NCI-H2081 (cell line): ENCODE measurements around the gene PPP2R2C.

Experiments used
- DNase-seq, 2 experiments: peaks; one replicate each; lab custom pipeline; 2025; lab: John Stamatoyannopoulos, UW

The PPP2R2C gene

GRCh38 chr4:6401797-6402196 is 70.6 kb downstream of the PPP2R2C start:
- no peak for DNase-seq

GRCh38 chr4:6396696-6397236 is 75.6 kb downstream of the PPP2R2C start:
- DNase-seq: no peak

GRCh38 chr4:6395466-6396228 is 76.8 kb downstream of the PPP2R2C start:
- DNase-seq: no peak

DNA sequence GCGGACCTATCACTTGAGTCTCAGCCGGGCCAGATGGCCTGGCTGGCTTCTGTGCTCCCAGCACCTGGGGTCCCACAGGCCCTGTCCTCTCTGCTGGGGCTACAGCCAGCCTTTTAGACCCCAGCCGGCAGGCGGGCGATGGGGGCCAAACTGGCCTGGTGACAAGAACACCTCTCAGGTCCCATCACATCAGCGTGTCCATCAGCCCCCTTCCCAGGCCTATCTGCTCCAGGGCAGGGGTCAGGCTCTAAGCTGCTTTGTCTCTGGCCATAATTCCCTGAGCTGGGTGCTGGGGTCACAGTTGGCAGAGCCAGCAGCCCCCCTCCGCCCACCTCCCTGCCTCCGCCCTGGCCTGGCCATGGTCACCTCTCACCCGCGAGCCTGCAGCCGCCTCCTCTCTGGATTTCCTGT is 77.7 kb downstream of the PPP2R2C start:
- no peak for DNase-seq

DNA sequence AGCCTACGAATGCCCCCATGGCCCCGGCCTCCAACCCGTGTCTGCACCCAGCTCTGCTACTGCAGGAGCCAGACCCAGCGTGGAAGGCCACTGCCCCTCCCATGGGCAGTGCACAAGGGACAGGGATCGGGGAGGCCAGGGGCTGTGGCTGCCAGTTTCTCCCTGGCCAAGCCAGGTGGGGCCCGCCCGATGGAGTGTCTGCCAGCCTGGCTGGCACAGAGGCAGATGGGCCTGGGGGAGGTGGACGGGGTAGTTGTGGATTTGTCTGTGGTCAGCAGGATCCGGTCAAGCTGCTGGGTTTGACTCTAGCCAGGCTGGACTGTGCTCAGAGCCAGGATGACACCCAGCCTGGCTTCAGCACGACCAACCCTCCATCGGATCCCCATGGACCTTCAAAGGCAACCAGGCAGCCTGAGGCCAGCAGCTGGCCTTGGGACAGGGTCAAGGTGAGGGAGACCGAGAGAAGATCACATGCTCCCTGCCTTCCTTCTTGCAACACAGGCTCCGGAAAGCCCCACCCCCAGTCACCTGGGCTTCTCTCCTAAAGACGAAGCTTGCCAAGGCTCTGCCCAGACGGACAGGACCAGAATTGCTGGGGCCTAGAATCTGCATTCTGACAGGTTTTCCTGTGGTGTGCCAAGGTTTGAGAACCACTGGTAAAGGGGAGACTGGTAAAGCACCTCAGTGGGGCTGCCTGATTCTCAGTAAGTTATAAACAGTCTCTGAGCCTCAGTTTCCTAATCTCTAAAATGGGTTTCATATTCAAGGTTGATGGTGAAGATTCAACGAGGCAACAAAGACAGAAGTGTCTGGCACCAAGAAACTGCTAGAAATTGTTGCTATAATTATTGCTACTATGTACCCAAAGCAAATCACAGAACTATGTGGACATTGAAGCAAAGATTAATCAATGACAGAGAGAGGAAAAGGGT is 78.6 kb downstream of the PPP2R2C start:
- no peak for DNase-seq

GRCh38 chr4:6393066-6393465 is 79.3 kb downstream of the PPP2R2C start:
- DNase-seq: no peak

GRCh38 chr4:6392407-6392806 is 80.0 kb downstream of the PPP2R2C start:
- DNase-seq: no peak

DNA sequence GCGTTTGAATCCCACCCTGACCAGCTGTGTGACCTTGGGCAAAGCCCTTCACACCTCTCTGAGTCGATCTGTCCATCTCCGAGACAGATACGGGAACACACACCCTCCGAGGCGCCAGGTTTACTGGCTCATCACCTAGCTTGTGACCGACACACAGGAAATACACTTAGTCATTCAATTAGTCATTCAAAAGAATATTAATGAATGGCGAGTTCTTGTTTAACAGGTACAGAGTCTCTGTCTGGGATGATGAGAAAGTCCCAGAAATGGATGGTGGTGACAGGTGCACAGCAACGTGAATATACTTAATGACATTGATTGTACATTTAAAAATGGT is 80.6 kb downstream of the PPP2R2C start:
- no peak for DNase-seq

DNA sequence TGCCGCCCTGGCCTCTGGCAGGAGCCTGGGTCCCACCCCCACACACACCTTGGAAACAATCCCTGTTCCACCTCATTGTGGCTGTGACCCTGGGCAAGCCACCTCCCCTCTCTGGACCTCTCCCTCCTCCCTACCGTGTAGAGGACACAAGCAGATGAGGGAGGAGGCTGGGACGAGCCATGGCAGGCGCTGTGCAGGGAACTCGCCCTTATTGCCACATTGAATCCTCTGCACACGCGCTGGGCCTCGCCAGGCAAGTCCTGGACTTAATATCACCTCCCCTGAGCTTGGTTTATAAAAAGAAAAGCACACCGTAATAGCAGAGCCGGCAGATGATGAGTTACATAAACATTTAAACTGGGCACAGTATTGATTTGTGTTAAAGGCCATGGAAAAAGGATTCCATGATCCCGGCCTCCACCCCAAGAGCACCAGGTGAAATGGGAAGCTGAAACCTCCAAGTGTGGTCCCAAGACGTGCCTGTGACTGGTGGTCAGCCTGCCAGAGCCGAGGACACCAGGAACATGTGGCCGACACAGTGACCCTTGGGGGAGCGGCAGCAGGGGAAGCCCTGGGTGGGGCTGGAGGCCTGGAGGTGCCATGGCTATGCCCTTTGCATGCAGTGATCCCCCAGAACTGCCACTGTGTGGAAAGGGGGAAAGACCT is 81.1 kb downstream of the PPP2R2C start:
- no peak for DNase-seq

DNA sequence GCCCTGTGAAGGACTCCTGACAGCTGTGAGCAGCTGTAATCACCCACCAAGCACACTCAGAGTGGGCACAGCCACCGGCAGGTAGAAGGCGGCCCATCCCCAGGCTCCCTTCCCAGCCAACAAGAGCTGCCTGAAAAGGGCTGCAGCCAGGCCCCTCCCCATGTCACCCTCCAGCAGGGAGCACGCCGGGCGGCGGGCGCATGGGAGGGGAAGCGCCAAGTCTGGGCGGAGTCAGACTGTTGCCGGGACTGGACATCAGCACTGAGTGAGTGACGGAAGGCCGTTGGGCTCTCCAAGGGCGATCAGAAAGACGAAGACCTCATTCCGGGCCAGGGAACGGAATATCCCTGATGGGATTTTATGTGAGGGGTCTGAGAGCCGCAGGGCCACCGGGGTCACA is 82.1 kb downstream of the PPP2R2C start:
- DNase-seq: no peak

- DNase-seq: no peak
Measured at GRCh38 chr4:6389142-6389825, 83.1 kb downstream of the PPP2R2C start.

GRCh38 chr4:6388713-6389112 is 83.7 kb downstream of the PPP2R2C start:
- no peak for DNase-seq

DNA sequence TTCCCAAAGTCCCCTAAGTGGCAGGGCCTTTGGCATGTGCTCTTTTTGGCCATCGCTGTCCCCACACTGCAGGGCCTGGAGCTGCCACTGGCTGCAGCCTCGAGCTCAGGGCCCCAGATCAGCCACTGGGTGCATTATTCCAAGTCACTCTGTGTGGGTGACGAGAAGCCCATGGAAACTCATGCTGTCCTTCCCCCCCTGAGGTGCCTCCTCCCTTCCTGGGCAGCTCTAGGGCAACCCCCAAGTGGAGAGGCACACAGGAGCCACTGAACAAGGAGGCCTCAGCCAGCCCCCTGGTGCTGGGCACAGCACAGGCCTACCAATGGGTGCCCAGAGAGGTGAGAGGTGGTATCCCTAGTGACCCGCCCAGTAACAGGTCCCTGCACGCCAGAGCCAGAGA is 84.5 kb downstream of the PPP2R2C start:
- no peak for DNase-seq

DNA sequence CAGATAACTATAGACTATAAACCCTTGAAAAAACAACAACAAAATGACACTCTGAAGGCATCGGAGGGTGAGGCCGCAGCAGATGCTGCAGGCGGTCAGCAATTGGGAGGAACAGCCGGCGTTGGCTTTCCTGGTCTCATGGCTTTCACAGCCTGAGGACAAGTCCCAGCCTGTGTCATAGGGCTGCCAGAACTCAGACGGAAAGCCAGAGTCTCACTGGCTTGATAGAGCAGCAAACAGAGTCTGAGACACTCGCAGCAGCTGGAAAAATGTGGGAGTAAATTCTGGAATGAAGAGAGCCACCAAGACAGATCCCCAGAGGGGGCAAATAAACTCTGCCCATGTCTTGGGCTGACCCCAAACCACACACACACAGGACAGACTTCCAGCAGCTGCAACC is 86.3 kb downstream of the PPP2R2C start:
- DNase-seq: no peak

GRCh38 chr4:6385288-6385687 is 87.1 kb downstream of the PPP2R2C start:
- no peak for DNase-seq

- no peak for DNase-seq
Measured at GRCh38 chr4:6384541-6384940, 87.9 kb downstream of the PPP2R2C start.

GRCh38 chr4:6383929-6384328 is 88.5 kb downstream of the PPP2R2C start:
- no peak for DNase-seq

- no peak for DNase-seq
Measured at GRCh38 chr4:6383009-6383404, 89.4 kb downstream of the PPP2R2C start.

GRCh38 chr4:6381571-6382123 is 90.8 kb downstream of the PPP2R2C start:
- DNase-seq: no peak

DNA sequence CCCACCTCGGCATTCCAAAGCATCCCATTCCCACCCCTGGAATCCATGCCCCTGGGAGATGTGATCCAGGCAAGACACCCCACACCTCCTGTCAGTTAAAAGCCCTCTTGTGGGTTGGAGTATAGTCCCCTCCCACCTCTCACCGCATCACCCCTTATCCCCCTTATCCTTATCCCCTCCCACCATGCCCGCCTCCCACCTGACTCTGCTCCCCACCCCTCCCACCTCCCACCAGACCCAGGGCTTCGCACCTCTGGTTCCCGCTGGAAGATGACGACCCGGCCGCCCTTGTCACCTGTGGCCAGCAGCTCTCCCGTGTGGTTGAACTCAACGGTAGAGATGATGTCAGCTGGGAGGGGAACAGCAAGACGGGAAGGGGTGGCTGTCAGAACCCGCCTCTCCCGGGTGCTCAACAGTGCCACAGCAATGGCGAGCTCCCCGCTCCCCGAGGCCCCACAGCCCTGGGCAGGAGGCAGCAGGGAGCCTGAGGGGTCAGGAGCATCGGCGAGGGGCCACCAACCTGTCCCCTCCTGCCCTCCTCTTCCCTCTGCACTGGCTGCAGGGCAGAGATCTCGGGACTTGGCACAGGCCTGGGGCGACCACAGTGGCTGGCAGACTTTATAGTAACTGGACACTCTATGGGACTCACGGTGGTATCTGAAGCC is 91.5 kb downstream of the PPP2R2C start:
- DNase-seq: no peak
